ENCODE results near the gene SLCO1B1.

Gene SLCO1B1

GRCh38 chr12:21265932-21266331 is 134.9 kb downstream of the SLCO1B1 start:
- H3K4me3 ChIP-seq (ENCODE audit: low read depth, low read length) = no peak overlapping the region
- TF ChIP-seq CTCF (IDR thresholded peaks at IDR 0.05; ENCODE audit: low read depth, low read length) = no peak

GRCh38 chr12:21276826-21277225 is 145.8 kb downstream of the SLCO1B1 start:
- TF ChIP-seq CTCF (IDR thresholded peaks at IDR 0.05; ENCODE audit: low read depth, low read length) = no peak
- H3K4me3 ChIP-seq (ENCODE audit: low read depth, low read length) = no peak overlapping the region

Measured in WI38 (cell line).